ENCODE data around the gene UROD. TPM values are rescaled to one million over a fixed set of nuclear protein-coding genes. Genes with fewer than 3 reads are reported as not detected.
"Not testable (repeated sequence)": the region's sequence is repeated elsewhere in the genome, so short reads cannot be mapped to it uniquely, and the experiment has no call there.

Gene UROD
- total RNA-seq, 1 donor from 2014 or later = 71.9 TPM

DNA sequence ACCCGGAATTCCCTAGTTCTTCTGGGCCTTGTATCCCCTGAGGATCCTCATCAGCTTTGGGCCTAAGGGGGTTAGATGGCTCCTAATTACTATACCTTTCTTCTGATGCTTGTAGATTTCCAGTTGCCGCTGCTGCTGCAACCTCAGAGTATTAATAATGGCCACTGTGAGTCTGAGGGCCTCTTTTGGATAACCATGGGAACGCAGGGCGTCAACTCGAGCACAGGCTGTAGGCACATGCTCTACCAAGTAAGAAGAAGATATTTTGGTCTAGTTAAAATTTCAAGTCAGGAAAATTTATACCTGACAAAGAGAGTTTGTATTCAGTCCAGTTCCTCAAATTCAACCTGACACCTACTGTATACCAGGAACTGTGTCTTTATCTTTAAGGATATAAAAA lies 28.2 kb downstream of the UROD start:
- no peak for DNase-seq

DNA sequence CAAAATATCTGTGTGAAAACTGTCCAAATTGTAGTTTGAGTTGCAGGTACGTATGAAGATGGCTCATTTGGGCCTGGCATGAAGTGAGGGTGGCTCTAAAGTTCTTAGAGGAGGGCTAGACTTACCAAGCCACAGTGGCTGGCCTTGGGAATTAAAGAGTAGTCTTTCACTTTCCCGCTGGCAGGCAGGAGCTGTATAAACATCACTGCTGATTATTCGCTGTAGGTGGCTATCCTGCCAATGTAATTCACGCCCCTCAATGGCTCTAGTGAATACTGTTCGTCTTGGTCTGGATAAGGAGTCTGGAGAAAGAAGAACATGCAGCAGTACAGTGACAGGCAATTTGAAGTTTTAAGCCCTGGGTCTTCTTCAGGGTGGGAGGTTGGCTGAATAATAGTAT lies 31.0 kb downstream of the UROD start:
- DNase-seq = no peak

DNA sequence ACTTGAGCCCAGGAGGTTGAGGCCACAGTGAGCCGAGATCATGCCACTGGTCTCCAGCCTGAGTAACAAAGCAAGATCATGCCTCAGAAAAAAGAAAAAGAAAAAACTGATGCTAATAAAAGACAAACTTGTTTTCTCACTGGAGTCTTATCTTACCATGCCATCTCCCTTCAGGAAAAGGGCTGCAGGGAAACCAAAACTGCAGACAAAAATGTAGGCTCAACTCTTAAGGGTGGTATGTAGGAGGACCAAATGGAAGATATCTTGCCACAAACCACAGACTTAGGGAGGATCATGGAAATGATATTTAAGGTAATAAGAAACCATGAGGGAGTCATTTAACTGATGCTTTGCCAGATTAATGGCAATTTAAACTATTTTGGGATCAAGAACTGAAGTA lies 32.9 kb downstream of the UROD start:
- DNase-seq = no peak

DNA sequence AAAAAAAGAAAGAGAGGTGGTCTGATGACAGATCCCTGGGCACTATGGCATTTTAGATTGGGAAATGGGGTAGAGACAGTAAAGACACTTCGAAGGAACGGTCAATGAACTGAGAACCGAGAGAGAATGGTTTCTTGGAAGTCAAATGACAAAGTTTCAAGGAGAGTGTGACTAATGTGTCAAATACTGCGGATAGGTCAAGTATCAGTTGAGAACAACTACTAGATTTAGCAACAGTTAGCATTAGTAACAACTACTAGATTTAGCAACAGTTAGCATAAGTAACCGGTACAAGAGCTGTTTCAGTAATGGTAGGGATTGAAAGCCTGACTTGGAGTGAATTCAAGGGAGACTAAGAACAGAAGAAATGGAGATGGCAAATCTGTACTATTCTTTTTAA lies 35.0 kb downstream of the UROD start:
- DNase-seq = no peak

DNA sequence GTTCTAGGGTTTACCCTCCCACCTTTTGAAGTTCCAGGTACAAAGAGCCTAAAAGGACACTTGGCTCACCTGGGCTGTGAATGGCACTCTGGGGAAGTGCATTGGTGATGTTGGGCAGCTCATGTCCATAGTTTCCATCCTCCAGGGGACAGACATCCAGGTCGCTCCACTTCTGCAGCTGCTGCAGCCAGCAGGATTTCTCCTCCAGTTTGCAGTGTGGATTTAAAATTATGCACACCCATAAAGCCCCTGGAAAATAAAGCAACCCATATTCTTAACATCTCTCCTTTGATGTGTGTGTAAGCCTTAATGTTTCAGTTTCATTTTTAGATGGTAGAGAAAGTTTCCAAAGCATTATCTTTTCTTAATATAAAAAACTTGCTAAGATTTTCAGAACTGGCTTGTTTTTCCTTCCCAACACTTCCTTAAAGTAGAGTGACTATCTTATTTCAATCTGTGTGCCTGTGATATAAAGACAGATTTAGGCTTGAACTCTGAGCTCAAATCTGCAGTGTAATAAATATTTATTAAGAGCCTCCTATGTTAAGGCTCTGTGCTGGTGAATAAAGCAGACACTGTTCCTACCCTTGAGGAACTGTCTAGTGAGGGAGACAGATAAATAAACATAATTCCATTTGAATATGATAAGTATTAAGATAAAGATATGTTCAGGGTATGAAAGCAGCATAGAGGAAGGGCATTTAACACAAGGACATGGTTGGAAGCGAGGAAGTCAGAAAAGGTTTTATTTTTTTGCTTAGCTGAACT lies 39.1 kb downstream of the UROD start:
- DNase-seq = no peak

DNA sequence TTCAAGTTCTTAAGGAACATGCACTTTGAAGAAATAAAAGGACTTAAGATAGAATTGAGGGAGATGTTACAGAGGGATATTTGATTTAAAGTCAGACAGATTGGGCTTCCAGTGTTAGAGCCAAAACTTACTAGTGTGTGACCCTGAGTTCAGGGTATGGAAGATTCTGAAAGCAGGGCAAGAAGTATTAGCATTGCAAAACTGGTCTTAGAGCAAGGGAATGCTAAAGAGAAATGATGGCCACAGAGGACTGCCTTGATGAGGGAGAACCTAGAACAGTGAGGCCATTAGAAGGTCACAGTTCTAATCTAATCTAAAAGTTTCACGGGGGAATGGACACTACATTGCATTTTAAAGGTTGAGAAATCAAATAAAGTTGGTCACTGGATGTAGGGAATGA lies 45.5 kb downstream of the UROD start:
- no peak for DNase-seq

DNA sequence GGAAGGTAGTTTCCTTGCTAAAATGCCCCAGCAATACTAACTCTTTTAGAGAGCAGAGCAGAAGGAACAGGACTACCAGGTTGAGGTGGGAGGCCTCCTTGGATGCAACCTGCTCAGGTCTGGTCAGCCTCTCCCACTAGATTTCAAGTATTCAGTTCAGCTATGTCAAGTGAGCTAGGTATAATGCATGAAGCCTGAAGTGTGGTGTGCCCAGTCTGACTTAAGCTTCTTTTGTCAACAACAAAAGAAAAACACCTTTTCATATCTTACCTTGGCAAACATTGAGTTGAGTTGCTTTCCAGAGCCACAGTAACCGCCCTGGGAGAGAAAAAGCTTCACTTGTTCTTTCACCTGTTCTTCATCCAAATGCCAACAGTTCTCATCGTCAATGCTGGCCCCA lies 47.8 kb downstream of the UROD start:
- DNase-seq = no peak

DNA sequence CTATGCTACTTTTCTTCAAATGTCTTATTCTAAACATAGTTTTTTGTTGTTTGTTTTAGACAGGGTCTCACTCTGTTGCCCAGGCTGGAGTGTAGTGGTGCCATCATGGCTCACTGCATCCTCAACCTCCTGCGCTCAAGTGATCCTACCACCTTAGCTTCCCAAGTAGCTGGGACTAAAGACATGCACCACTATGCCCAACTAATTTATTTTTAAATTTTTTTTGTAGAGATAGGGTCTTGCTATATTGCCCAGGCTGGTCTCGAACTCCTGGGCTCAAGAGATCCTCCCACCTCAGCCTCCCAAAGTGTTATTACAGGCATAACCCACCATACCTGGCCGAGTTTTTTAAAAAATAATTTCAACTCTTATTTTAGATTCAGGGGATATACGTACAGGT lies 50.4 kb downstream of the UROD start:
- DNase-seq = not testable (repeated sequence)

DNA sequence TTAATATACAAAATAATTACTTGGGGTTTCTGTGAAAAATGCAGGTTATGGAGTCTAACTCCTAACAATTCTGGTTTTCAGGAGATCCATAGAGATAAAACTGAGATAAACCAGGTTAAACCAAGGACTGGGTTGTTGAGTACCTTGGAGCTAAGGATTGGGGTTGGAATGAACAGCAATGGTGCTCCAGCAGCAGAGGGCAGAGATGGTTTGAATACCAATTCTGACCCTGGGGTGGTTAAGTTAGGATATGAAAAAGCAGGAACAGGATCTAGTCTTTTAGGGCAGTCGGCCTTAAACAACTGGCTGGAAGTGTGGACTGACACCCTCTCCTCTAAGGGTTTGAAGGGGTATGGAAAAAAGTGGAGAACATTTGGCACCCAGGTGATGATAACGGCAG lies 53.0 kb downstream of the UROD start:
- DNase-seq = no peak

Other genes starting within 250 kb of the UROD start
- 1,591 TPM for gene RPS8, start 236.7 kb upstream of the UROD start, total RNA-seq
- gene BEST4, start 224.1 kb upstream of the UROD start, total RNA-seq = 0.10 TPM
- gene PLK3, start 211.9 kb upstream of the UROD start, total RNA-seq = 26.1 TPM
- gene DYNLT4, start 204.9 kb upstream of the UROD start, total RNA-seq = not detected
- gene BTBD19, start 203.7 kb upstream of the UROD start, total RNA-seq = 3.5 TPM
- 7.2 TPM for gene PTCH2, start 169.0 kb upstream of the UROD start, total RNA-seq
- 29.3 TPM for gene EIF2B3, start 25.7 kb upstream of the UROD start, total RNA-seq
- gene HECTD3, start 930 bp upstream of the UROD start, total RNA-seq = 15.9 TPM
- 0.79 TPM for gene ZSWIM5, start 194.4 kb downstream of the UROD start, total RNA-seq